HG03103 (cell line): ENCODE measurements around the gene FLT1.

ENCODE experiments used
- ATAC-seq: cut with Tn5 transposase; IDR thresholded peaks from one replicate; pipeline ENCODE4 v1.9.1; 2021; ENCODE audit warnings: low read depth; ENCODE audit not compliant: unreplicated experiment

Gene FLT1

DNA sequence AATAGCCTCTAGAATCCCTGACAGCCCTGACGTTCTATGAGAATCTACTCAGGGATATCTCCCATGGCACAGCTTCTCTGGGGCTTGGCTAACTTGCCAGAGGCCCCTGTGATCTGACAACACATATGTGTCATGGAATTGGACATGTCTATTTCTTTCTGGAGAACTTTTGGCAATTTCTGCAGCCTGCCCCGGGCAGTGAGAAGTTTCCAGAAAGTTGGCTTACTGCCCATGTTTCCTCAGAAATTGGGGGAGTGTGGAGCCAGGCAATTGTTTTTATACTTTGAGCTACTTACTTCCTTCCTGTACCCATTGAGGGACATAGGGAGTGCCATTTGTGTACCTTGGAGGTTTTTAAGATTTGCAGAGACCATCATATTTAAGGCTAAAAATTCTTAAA, 98.9 kb downstream of the FLT1 start:
- no peak for ATAC-seq

DNA sequence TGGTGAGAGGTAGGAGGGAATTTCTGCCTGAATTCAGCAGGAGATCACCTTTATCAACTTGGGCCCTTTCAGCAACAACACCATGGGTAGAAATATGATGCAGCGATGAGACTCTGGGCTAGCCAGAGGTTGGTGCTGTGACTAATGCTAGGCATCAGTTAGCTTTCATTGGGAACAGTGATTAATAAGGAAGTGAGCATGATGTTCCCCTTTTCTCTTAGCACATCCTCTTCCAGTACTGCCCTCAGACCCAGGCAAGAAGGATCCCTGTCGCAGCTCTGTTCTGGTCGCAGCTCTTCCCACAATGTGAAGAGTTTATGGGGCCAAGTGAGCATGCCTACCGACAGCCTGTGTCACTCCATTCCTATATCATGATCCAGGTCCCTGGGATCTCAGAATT, 100.5 kb downstream of the FLT1 start:
- ATAC-seq, result no peak

DNA sequence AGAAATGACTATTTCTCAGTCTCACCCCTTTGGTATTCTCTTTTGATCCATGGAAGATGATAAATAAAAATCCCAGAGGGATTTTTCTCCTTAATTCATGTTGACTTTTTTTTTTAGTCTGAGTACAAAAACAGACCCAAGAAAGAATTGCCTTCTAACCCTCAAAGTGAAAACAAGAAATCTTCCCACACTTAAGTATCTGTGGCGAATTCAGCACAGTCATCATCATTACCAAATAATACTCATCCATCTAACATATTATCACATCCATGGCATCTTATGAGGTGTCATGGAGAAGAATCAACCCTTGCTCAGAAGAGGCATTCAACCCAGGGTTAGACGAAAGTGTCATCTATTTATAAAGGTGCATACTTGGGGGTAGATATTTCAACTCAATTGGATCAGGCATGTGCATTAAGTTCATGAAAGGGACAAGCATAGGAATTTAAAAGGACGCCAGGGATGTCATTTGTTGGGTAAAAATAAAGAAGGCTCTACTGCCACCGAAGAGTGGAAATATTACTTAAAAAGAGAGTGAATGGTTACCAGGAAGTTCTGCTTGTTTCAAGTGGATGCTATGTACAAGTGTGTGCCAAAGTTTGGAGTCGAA, 101.9 kb downstream of the FLT1 start:
- ATAC-seq, result no peak

DNA sequence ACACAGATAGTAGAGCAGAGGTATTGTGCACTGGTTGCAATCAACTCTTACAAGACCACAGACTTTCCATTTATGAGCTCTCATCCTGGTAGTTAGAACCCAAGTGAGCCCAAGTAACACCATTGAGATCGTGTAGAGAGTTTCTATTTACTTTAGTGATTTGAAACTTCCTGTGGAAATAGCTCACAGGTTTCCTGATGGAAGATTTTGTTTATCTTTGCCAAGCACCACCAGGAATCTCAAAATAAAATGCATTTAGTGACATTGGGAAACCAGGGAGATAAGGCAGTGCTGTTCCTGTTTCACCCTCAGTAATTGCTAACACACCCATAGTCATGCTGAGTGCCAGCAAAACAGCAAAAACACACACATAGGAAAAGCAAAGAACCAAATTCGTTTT, 102.5 kb downstream of the FLT1 start:
- no peak for ATAC-seq

DNA sequence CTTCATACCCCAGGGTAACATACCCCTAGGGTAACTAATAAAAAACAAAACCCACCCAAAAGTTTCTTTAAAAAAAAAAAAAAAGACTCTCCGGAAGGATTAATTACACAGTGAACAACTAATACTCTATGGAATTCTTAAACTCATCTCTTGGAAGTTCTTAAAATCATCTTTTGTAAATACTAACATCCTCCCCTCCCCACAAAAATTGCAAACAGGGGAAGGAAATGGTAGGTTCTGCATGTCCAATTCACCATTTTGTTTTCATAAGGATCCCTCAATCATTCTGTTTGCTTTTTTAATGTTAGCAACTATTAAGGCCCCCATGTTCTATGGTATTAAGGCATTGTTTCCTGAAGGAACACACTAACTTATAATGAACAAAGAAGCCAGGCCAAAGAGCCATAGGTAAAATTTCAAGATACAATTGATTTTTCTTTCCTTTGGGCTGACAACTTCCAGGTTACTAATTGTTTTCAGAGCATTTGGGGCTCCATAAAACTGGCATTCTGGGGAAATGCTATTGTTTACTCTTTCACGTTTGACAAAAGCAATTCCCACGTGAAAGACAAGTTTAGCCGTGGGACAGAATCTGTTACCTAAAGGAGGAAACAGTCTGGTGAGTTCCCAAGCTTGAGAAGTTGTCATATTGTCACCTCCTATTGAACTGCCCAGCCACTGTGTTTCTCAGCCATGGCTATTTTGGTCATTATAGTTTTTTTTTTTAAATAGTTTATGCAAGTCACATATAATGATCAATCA, 107.0 kb downstream of the FLT1 start:
- no peak for ATAC-seq

DNA sequence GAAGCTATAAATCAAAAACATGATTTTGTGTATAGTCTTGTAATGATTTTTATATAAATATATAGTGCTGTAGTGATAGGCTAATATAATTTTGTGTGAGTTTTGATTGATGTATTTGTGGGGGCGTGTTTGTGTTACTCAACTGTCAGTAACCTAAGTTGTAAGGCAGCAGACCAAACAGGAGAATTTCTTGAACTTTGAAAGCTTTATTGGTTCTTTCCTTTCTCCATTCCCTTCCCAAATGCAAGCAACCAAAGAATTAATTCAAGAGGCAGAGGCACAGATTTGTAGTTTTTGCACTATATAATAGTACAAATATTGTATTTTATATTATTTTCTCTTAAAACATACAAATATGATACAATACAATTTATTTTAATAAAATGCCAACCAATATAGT, 109.6 kb downstream of the FLT1 start:
- ATAC-seq, result no peak

DNA sequence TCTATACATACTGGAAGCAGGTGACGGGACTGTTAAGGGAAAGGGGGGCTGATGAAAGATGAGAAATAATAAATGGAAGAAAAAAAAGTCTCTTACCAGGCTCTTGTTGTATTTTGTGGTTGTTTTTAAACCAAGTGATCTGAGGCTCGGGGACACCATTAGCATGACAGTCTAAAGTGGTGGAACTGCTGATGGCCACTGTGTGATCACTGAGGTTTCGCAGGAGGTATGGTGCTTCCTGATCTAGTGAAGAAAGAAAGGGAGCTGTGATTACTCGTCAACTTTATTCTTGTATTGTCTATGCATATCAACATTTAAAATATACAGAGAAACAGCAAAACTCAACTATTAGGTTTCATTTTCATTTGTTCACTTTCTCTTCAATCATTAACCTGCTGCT, 110.1 kb downstream of the FLT1 start:
- ATAC-seq, result no peak

DNA sequence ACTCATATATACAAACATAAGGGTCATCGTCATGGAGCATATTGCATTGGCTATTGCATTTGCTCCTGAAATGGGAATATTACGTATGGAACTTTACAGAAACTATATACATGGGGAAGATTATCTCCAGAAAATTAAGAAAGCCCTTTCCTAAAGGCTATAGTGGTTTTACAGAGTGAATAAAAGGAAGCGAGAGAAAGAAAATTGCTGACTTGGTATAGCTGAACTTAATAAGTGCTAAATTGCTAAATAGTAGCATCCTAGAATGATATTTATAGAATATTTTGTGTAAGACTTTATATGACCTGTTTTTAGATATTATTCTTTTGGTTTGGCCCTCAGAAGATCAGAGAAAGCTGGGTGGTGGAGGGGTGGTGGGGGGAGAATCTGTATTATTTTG, 114.6 kb downstream of the FLT1 start:
- ATAC-seq, result no peak

DNA sequence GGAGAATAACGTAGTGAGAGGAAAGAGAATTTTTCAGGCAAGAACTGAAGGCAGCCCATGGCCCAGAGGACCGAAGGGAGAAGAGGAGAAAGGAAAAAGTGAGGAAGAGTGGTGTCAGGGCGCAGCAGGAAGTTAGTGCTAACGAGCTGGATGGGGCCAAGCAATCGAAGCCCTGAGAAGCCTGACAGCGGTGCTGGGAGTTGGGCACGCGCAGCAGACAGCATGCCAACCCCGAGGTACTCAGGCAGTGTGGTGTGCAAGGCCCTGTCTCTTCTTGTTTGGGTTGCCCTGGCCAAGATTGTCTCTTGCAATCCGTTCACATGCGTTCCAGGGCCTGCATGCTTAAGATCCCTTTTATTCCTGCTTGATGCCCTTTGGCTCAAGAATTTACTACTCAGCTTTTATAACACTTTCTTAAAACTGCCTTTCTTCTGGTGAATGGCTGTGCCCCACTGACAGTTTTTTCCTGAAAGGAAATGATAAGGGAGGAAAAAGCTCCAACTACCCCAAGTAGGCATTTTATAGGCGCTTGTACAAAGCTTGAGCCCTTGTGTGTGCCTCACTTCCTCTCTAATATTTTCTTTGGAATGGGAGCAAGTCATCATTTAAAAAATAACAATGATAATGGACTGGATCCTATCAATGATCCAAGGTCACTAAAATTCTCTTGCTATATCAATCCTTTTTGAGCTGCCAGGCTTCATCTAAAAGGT, 115.4 kb downstream of the FLT1 start:
- no peak for ATAC-seq

DNA sequence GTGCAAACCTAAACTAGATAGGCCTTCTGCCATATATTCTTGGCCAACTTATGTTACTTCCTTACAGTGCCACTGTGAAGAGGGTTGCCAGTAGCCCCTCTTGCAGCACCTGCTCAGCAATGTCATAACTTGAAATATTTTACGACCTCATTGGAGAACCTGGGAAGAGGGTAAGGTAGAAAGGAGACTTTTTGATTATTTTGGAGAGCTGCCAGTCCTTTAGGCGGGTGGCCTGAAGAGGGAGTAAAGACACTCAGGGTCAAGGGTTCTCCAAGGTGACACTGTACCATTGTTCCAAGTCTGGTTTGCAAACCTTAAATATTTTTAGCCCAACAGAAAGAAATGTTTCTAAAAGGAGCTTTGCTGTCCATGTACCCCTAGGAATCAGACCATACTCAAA, 118.3 kb downstream of the FLT1 start:
- no peak for ATAC-seq

DNA sequence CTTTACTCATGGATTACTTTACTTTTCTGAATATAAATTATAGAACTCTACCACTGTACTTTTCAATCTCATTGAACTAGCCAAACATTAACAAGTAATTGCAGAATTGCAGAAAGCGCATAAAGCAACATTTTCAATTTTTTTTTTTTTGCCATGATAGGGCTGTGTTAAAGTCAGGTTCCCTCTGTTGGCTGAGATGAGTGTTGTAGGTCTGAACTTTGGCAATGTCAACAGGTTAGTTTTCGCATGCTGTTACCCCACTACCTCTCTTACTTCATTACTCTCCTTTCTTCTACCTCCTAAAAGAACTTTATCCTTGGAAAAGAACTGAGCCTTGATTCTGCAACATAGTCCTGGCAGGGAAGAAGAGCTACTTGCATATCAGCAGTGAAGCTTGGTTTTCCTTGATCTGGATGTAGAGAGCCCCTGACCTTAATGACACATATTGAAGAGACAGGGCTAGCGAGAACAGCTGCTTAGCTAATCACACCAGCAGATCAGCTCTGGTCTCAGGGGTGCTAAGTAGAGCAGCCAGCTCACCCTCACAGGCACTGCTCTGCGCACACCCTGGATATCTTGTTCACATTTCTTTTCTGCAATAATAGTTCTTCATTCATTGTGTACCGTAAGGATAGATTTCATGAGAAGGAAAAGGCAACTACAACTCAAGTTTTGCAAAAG, 119.5 kb downstream of the FLT1 start:
- no peak for ATAC-seq

DNA sequence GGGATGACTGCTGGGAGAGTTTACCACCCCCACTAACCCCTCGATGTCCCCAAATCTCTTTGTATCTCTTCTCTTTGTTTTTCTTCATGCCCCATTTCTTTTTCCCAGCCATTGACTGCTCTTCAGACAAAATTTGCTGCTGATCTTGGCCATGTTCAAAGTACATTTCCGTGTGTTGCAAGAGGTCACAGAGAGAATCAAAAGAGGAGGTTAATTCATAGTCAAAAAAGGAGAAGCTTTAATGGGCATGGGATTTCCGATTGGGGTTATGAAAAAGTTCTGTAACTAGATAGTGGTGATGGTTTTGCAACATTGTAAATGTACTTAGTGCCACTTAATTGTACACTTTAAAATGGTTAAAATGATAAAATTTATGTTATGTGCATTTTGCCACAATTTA, 121.1 kb downstream of the FLT1 start:
- ATAC-seq, result no peak

DNA sequence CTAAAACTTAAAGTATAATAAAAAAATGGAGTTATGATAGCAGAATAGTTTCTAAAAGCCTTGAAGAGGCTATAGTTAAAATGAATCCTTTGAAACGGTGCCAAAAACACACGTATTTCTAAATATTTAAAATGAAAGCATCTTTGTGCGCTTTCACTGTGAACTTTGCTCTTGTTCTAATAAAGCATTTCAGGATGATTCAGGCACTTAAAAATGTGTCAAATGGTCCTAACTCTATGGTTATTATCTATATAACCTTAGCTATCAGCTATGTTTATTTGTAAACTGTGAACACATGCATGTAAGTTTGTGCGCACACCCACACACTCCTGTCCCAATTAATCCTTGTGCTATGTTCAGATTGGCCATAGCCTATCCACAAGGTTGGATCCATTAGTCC, 124.5 kb downstream of the FLT1 start:
- ATAC-seq, result no peak

DNA sequence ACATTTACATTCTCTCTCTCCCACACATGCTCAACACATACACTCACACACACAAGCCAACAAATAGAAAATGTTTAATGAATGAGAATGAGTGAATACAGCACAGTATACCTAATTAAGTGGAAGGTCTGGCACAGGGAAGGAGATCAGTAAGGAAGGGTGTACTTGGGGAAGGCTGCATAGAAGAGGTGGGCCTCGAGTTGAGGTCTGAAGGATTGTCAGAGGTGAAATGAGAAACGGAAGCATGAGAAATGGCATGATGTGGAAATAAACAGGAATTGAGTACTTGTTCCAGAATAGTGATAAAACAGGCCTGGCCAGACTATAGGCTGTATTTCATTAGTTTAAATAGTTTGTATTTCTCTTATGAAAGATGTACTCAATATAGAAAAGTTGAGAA, 136.2 kb downstream of the FLT1 start:
- ATAC-seq, result no peak

DNA sequence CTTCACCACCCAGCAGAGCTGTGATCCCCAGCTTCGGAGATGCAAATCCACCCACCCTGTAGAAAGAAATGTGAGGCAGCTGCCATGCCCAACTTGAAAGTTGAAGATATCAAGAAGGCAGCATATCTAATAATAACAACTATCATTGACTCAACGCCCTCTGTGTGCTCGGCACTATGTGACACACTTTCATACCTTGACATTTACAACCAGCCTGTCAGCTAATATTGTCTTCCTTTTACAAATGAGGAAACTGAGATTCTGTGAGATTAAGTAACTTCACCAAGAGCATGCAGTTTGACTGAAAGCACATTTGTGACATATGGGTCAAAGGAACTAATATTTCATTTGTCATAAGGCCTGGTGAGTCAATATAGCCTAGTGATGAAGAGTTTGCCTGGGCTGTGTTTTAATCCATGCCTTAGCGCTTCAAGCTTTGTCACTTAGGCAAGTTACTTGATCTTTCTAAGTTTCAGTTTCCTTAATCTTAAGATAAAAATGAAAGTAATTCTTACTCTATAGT, 137.0 kb downstream of the FLT1 start:
- no peak for ATAC-seq

DNA sequence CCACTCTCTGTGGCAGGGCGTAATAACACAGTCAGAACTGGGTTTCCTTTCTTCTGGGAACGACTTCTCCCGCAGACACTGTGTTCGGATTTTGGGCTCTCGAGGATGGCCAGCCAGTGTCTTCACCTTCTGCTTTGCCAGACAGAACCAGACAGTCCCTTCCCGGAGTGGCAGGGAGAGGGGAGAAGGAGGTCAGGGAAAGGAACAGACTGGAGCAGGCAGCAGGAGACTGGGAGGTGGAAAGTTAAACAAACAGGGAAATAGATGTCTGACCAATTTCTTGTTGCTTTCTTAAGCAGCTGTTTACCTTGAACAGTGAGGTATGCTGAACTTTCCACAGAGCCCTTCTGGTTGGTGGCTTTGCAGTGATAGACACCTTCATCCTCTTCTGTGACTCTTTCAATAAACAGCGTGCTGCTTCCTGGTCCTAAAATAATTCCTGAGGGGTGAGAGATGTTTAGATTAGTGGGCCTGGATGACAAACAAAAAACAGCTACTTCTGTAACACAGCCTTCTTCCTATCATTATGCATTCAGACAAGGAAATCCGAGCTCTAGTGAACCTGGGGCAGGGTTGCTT, 137.6 kb downstream of the FLT1 start:
- ATAC-seq, result no peak

DNA sequence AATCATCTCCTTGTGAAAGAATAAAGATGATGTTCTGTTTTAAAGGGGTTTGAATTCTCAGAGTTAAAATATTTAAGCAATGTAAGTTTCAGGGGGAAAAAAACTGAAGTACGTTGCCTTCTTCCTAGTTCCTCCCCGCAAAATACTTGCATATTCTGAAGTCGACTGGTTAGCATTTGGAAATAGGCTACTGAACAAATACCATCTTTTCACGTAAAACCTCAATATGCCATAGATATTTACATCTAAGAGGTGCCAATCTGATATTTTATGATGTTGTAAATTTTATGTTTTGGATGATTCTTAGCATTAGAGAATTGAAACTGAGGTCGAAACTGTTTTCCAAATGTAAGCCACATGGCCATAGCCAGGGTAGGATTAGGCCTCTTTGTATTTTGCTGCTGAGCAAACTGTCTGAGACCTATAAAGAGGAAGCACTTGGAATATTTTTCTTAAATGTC, 138.3 kb downstream of the FLT1 start:
- no peak for ATAC-seq

DNA sequence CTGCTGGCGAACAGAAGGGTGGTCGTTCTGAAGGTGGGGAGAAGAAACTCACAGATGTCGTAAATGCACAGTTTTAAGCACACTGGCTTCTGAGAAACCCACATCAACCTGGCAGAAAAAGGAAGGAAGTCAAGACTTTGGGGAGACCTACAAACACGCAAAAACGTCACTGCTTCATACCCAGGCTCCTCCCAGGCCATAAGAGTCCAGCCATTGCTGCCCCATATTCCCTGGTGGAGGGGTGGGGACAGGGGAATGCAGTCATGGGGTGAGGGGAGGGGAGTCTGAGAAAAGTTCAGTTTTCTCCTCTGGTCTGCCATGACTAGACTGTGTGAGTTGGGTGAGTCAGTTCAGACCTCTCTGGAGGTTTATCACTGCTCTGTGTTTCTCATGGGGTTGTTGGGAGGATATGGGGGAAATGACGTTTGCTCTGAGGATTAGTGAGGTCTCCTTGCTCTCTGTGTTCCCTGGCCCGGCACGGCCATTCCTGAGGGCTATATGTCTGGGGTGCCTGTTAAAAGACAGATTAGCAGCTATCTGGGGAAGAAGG, 139.0 kb downstream of the FLT1 start:
- no peak for ATAC-seq

DNA sequence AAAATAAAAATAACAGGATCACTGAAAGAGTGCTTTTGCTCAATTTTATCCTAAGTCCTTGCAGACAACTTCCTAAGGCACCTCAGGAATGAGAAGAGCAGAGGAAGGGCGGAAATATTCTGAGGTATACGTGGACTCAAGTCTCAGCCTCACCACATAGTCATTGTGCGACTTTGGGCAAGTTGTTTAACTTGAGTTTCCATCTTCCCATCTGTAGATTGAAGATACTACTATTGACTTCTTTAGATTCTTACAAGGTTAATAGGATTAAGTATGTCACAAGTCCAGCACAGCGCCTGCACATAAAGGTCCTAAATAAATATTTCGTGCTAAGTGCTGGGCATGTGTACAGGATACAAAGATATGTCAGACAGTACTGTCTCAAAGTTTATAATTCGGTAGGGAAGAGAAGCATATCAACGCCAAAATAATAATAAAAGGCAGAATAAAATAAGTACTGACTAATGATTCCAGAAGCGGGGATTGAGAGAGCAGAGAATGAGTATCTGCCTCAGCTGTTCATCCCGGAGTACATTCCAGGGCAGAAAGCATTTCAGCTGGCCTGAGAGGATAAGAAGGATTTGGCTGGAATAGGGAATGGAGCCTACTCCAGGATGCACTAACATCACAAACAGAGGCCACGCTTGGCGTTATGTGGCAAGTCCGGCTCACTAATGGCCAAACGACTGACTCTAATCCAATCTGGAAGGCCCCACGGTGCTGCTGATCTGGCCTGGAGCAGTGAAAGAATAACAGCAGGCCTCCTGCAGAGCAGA, 139.7 kb downstream of the FLT1 start:
- ATAC-seq, result no peak

DNA sequence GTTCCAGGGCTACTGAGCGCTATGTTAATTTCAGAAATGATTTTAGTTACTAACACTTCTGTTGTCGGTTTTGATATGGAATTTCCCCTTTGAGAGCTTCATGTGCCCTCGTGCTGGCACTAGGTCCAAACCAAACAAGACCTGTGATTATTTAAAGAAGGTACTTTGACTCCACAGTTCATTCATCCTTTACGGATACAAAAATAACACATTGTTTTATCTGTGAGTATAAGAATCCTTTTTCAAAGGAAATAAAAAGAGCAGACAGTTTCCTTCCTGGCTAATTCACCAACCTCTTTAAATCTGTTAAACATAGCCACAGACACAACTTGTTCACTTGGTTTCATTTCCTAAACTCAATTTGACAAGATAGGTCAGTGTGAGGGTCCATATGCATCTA, 141.2 kb downstream of the FLT1 start:
- ATAC-seq, result no peak
